Ishikawa (cell line): Measurements from ENCODE around the gene HS3ST2.

Source experiments
- CEBPB ChIP-seq: IDR thresholded peaks from 2 replicates; pipeline ENCODE4 v1.6.1; 2012
- CREB1 ChIP-seq: IDR thresholded peaks from 2 replicates; pipeline ENCODE4 v1.6.1; 2012; ENCODE audit warnings: low read depth
- EGR1 ChIP-seq: IDR thresholded peaks from 2 replicates; pipeline ENCODE4 v1.6.1; 2012
- EP300 ChIP-seq: IDR thresholded peaks from 2 replicates; pipeline ENCODE4 v1.6.1; 2012; ENCODE audit warnings: borderline replicate concordance
- FOXM1 ChIP-seq: IDR thresholded peaks from 2 replicates; pipeline ENCODE4 v1.6.1; 2012; ENCODE audit warnings: low read depth, borderline replicate concordance
- MAX ChIP-seq: IDR thresholded peaks from 2 replicates; pipeline ENCODE4 v1.6.1; 2012
- NFIC ChIP-seq: IDR thresholded peaks from 2 replicates; pipeline ENCODE4 v1.6.1; 2012
- RAD21 ChIP-seq: IDR thresholded peaks from 2 replicates; pipeline ENCODE4 v1.6.1; 2012; ENCODE audit warnings: low read depth
- REST ChIP-seq: IDR thresholded peaks from 2 replicates; pipeline ENCODE4 v1.6.1; 2012; ENCODE audit warnings: low read depth, mild to moderate bottlenecking
- TAF1 ChIP-seq: IDR thresholded peaks from 2 replicates; pipeline ENCODE4 v1.6.1; 2012; ENCODE audit warnings: low read depth, mild to moderate bottlenecking
- TCF12 ChIP-seq: IDR thresholded peaks from 2 replicates; pipeline ENCODE4 v1.6.1; 2012; ENCODE audit warnings: low read depth
- TEAD4 ChIP-seq: IDR thresholded peaks from 2 replicates; pipeline ENCODE4 v1.6.1; 2012
- USF1 ChIP-seq: IDR thresholded peaks from 2 replicates; pipeline ENCODE4 v1.6.1; 2012
- YY1 ChIP-seq: IDR thresholded peaks from 2 replicates; pipeline ENCODE4 v1.6.1; 2012; ENCODE audit warnings: low read depth
- ZBTB7A ChIP-seq: IDR thresholded peaks from 2 replicates; pipeline ENCODE4 v1.6.1; 2012; ENCODE audit warnings: low read depth

HS3ST2 gene

GRCh38 chr16:22771551-22771950 lies 42.4 kb upstream of the HS3ST2 start:
- TF ChIP-seq MAX (no peak), CEBPB (no peak), ZBTB7A (no peak), FOXM1 (no peak), USF1 (no peak), TAF1 (no peak), NFIC (no peak), YY1 (no peak), REST (no peak), EP300 (no peak), TEAD4 (no peak), RAD21 (no peak), EGR1 (no peak), CREB1 (no peak), TCF12 (no peak)

- no peak for TF ChIP-seq NFIC
- TF ChIP-seq CREB1, result no peak
- no peak for TF ChIP-seq ZBTB7A
- TF ChIP-seq EP300, result no peak
- no peak for TF ChIP-seq YY1
- no peak for TF ChIP-seq EGR1
- no peak for TF ChIP-seq MAX
- TF ChIP-seq TEAD4, result no peak
- TF ChIP-seq TAF1, result no peak
- TF ChIP-seq CEBPB, result no peak
- TF ChIP-seq TCF12, result no peak
- TF ChIP-seq RAD21, result no peak
- no peak for TF ChIP-seq USF1
- TF ChIP-seq FOXM1, result no peak
- no peak for TF ChIP-seq REST
These were observed 38.6 kb upstream of the HS3ST2 start for GRCh38 chr16:22775220-22775922.

GRCh38 chr16:22781480-22781879 lies 32.5 kb upstream of the HS3ST2 start:
- no peak for TF ChIP-seq CREB1
- no peak for TF ChIP-seq RAD21
- no peak for TF ChIP-seq REST
- no peak for TF ChIP-seq YY1
- no peak for TF ChIP-seq EP300
- TF ChIP-seq CEBPB, result no peak
- no peak for TF ChIP-seq EGR1

GRCh38 chr16:22782314-22782713 lies 31.6 kb upstream of the HS3ST2 start:
- TF ChIP-seq EP300 (no peak), REST (no peak), NFIC (no peak), CREB1 (no peak), ZBTB7A (no peak), YY1 (no peak), FOXM1 (no peak), TCF12 (no peak), EGR1 (no peak), RAD21 (no peak), MAX (no peak)
